Measurements from ENCODE around the gene PEPD.

- TF ChIP-seq POLR2A (IDR thresholded peaks at IDR 0.05) (no peak), CTCF (IDR thresholded peaks at IDR 0.05) (no peak)
Measured at GRCh38 chr19:33562636-33563035, 41.0 kb upstream of the PEPD start.

Data from transverse colon (tissue), 3 donors.